Stimulated activated CD4-positive, alpha-beta T cell treated with anti-CD3 and anti-CD28 coated beads, Interleukin-12 subunit alpha, Interleukin-12 subunit beta, amount 100 ng/mL, for 48 hours (primary cell): ENCODE results near the gene PGM2L1.
A peak's percentile ranks its signal among the peaks of the same experiment; 100 is the strongest.
"Not testable (repeated sequence)": the region's sequence is repeated elsewhere in the genome, so short reads cannot be mapped to it uniquely, and the experiment has no call there.

ENCODE experiments used
- DNase-seq, 3 donors: peaks; one replicate each; pipeline ENCODE4 v3.0.0-alpha.2; 2020; ENCODE audit warnings: low read depth in 2 of 3, low spot score in 1 of 3

Gene PGM2L1

DNA sequence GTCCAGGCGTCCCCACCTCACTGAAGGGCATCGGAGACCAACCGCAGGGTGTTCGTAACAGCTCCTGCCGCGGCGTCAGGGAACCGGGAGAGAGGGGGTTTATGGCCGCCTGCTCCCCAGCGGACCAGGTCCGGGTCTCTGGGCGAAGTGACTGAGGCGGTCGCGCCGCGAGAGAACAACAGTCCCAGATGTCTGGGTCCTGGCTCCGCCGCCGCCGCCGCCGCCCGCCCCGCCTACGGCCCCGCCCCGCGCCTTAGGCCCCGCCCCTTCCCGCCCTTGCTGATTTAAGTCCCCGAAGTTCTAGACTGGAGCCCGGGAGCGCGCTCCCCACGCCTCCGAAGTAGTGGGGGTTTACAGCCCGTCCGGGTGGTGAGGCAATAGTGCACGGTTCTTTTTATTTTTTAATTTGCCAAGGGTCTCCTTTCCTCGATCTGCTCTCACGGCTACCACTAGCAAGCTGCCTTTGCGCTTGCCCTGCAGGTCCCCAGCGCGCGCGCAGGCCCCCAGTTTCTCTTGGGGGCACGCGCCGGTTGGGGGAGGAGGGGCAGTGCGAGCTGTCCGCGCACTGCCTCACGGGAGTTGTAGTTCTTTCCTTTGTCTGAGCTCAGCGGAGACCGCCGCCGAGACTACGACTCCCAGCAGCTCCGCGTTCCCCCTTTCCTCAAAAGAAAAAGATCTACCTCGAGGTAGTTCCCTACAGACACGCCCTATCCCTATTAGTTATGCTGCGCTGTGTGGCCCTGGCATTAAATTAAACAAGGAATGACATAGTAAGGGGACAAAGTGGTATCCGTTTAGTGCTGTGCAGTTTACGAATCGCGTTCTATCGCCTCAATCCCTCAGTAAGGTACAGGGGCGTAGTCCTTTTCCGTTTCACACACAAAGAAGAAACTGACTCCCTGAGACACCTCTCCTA is at the start of gene PGM2L1:
Gene PGM2L1, minus strand, starts transcription at position 190 of the 916 bp plus-strand sequence. CDS start 272 bp downstream, outside the sequence.
- DNase-seq, result peak; percentile 82 to 87 (median 82)

DNA sequence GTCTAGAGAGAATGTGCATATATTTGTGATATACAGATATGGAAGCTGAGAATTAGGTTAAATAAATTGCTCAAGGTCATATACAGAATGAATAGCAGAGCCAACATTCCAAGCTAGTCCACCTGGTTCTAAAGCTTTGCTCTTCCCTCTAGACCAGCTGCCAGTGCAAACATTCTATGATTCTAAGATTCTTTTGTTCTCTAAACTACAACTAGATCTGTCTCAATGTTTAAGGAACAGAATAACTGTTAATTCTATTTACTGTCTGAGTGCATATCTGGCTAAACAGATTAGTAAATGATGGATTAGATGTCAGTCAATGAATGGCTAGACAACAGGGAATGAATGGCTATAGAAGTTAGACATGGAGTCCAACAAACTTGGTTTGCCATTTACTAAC is 49.5 kb upstream of the PGM2L1 start:
- no peak for DNase-seq

DNA sequence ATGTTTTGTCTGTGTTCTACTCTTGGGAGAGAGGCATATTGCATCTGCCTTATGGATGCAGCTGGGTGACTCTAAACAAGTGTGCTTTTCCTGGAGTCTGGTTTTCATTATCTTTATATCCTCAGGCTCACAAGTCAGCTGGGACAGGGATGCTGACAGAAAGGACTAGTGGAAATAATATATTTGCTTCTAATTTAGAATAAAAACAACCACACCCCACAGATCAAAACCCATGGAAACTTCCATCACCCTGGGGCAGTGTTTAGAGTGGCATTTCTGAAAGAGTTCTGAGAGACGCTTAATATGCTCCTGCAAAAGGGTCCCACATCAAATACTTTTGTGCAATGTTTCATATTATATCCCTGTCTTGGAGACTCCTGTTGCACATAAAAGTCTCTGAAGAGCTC is 48.3 kb upstream of the PGM2L1 start:
- no peak for DNase-seq

DNA sequence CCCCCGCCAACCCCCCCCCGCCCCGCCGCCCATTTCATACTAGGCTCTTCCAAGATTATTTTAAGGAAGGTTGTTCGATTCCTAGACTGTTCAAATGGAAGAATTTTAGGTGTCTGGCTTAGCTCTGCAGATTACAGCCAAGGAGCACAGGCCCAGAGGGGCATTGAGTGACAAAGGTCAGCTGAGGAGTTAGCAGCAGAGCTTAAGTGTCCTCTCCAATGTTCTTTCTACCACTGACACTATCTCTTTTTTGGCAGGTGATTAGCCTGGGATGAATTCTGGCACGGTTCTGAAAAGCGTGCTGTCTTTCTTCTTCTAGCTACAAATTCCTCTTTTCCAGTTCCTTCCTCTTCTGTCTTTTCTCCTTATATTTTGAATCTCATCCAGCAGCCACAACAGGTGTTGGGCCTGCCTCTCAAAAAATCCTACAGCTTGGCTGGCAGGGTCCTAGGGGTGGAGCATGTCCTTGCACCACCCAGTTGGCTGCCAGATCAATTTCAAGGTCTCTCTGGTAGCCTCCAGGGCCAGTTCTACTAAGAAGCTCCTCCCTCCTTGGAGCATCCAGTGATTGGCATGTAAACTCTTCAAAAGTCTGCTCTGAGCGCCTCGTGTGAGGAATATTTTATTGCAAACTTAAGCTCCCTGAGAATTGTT is 46.1 kb upstream of the PGM2L1 start:
- DNase-seq, result no peak

DNA sequence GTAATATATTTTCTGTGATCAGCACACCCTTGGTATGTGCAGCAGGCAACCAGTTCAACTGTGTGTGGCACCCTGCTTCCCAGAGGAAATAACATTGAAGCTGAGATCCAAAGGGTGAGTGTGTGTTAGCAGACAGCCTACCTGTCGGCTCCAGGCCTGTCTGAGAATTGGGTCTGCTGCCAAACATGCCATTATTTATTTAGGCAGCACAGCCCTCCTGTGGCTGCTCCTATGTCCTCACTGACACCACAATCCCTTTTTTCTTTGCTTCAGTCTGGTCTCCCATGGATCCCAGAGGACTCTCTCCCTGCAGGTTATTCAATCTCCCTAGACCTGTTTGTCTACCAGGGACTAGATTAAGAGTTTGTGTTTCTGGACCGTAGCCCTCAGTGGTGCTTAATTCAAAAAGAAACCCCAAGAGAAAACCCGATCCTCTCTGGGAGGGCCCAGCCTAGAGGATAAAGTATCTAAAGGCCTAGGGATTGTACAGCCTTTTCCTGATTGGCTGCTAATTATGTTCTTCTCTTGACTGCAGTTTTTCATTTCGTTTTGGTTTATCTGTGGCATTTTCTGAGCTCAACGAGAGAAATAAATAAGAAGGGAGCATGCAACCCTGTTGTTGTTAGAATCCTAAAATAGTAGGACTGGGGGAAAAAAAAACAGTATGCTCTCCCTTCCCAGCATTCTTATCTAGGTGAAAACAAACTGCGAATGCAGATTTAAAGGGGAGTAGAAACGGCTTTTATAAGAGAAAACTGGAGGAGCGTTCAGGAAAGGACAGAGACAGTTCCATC is 45.0 kb upstream of the PGM2L1 start:
- no peak for DNase-seq

DNA sequence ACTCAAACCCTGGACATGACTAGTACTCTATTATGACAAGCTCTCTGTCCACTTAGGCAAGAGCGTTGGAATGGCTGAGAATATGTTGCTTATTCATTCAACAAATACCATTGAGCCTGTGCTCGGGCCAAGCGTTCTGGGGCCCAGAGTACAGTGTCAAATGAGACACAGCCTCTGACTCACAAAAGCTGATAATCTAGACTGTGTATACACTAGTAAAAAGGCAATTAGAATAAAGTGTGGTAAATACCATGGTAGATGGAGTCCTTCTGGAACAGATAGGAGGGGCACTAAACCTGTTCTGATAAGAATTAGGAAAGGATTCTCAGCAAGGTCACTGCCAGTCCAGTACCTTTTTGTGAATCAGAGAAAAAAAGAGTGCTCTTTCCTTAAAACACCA is 44.4 kb upstream of the PGM2L1 start:
- DNase-seq, result no peak

DNA sequence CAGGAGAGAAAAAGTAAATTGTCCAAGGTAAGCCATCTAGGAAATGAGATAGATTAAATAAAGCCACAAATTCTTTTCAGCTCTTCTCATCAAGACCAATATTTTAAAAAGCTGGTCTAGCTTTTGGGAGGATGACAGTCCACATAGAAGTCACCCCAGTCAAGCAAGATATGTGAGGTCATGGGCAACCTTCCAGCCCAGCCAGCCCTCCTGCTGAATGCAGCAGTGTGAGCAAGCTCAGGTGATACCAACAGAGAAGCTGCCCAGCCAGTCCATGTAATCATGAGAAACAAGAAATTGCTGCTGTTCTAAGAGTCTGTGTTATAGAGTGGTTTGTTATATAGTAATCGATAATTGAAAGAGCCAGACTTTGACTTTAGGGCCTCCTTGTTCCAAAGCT is 40.4 kb upstream of the PGM2L1 start:
- no peak for DNase-seq

DNA sequence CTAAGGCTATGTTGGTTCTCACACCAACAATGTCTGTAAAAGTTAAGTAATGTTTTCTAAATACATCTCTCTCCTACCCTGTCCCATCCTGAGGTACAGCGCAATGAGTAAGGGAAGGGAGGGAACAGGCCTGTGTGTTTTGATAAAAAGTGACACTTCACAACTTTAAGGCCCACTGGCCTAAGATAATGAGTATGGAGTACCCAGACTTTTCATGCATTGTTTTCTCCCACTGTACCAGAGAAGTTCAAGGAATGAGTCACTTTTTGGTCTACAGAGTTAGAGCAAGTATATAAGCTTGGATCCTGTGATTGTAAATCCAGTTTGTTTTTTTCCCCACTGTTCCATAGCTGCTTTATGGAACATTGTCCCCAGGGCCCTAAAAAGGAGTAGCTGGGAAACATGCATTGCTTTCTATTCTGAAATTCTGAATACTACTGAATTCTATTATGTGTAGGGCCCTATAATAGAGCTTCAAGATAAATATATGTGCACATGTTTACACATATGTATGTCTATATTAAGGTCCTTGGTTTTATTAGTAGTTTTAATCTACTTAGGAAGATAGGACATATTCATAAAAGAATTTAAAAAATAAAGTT is 39.3 kb upstream of the PGM2L1 start:
- no peak for DNase-seq

DNA sequence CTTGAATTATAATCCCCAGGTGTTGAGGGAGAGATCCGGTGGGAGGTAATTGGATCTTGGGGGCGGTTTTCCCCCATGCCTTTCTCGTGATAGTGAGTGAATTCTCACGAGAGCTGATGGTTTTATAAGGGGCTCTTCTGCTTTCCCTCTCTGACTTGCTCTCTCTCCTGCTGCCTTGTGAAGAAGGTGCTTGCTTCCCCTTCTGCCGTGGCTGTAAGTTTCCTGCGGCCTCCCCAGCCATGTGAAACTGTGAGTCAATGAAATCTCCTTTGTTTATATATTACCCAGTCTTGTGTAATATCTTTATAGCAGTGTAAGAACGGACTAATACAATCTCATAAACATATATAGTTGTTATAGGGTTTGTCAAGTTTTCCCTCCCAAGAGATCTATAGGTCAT is 36.3 kb upstream of the PGM2L1 start:
- no peak for DNase-seq

DNA sequence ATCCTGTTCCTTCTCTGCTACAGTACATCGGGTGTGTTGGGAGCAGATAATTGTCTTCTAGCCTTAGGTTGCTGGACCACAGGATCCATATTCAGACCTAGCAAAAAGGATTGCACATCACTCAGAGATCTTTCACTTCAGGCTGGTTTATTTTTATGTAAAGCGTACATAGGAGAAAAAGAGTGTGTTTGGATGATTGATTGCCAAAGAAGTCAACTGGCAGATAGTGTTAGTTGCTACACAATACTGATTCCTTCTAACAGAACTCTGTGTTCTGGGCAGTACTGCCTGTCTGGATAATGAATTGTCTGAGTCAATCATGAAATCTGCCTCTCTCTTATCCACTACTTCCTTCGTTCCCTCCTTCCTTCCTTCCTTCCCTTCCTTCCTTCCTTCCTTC is 31.0 kb upstream of the PGM2L1 start:
- no peak for DNase-seq

DNA sequence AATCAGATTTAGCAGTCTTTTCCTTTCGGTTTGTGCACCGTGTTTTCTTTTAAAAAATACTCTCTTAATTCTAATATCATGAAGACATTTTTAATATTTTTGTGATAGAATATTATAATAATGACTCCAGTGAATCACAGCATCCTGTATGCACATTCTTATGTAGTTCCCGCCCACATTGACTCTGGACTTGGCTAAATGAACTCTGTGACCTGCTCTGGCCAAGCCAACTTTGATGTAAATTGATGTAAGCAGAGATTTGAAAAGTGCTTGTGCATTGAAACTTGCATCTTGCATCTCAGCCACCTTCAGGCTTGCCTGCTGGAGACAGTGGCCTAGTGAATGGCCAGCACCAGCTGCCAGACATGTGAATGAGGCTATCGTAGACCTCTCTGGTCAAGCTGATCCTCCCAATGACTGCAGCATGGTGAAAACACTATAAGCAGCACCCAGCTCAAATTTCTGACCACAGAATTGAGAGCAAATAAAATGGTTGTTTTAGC is 29.2 kb upstream of the PGM2L1 start:
- no peak for DNase-seq

DNA sequence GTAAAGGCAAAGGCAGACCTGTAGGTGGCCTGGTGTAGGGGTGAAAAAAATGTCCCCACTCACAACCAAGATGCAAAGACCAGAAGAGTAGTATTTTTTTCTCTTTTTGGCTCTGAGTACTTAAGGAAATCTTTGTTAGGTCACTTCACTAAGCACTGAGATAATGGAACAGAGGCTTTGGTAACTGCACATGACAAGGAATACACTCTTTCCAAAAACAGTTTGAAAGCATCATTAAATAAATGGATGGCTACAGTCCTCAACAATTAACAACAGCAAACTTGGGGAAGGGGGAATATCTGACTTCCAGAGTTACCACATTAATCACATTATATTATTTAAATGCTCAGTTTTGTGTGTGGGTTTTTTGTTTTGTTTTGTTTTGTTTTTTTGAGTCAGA is 26.9 kb upstream of the PGM2L1 start:
- DNase-seq, result no peak

DNA sequence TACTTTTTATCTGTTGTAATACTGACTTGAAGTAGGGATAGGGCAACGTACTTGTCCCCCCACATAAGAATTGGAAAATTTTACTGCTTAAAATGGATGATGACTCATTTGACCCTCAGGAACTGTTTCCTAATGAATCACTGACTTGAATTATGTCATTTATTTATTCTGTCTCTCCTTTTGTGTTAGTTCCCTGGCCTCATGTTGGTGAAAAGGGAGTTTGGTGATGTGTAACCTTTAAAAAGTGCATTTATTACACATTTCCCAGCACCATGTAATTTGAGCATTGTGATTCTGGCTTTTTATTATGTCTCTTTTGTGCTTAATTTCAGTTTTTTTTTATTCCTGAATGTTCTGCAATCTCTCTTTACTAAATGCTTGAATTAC is 20.3 kb upstream of the PGM2L1 start:
- DNase-seq, result no peak

DNA sequence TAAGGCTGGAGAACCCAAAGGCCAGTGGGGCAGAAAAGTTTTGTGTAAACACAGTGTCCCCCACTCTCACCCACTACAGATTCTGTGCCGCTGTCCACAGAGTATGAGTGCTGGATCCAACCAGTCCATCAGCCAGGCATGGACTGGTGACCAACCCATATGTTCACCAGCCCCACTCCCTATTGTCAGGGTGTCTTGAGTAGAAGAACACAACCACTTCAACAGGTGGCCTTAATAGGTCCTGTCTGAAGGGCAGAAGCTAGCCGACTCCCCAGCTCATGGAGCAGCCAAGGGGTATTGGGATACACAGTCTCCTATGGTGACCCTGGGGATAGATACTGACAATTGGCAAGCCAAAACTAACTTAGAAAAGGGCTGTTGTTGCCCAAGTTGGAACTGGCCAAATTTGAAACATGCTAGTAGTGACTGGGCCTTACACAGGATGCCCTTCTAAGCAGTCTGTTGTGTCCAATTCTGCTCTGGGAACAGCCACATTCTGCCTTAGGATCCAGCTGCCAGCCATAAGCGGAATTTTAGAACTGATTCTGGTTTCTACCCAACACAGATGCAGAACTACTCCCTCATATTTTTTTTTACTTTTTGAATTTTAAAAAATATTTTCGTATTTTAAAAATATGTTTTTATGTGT is 19.8 kb upstream of the PGM2L1 start:
- DNase-seq, result no peak

DNA sequence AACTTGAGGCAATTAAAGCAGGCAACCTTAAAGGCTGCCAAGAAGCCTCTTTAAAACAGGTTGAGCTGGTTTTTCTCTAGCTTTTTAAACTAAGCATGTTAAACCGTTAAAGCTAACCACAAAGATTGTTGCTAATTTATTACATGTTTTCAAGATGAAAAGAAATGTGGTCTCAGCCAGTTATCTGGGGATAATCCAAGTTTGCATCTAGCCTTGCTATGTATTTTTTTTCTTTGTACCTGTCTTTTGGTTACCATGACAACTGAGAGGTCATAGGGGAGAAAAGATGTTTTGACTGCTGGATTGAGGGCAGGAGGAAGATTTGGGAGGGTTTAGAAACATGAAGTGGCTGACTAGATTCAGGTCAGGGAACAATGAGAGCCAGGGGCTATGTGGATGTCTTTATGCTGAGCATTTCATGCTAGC is 19.2 kb upstream of the PGM2L1 start:
- DNase-seq, result no peak

DNA sequence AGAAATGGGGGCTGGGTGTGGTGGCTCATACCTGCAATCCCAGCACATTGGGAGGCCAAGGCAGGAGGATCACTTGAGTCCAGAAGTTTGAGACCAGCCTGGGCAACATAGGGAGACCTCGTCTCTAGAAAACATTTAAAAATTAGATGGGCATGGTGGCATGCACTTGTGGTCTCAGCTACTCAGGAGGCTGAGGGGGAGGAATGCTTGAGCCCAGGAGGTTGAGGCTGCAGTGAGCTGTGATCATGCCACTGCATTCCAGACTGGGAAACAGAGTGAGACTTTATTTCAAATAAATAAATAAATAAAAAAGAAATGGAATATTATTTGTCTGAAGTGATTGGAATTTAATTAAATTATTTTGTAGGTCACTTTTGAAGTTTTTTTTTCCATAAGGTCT is 18.7 kb upstream of the PGM2L1 start:
- DNase-seq, result not testable (repeated sequence)

DNA sequence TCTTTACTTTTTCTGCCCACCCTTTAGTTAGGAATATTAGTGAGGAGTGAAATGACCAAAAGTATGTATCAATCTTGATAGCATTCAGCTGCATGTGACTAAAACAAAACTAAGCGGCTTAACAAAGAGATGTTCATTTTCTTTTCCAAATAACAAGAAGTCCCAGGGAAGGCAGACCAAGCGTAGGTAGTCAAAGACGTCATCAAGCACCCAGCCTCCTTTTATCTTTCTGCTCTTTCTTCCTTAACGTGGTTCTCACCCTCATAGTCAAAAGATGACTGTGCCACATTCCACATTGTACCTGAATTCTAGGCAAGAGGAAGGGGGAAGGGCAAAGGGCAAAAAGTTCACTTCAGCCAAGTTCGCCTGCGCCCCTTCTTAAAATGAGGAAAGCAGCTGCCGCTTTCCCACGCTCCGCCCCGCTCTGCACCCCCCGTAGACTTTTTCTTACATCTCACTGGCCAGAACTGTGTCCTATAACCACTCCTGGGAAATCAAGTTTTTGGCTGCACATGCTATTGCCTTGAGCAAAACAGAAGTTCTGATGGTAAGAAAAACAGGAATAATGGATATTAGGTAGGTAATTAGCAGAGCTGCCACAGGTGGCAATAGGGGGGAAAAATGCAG is 14.6 kb upstream of the PGM2L1 start:
- DNase-seq, result no peak

DNA sequence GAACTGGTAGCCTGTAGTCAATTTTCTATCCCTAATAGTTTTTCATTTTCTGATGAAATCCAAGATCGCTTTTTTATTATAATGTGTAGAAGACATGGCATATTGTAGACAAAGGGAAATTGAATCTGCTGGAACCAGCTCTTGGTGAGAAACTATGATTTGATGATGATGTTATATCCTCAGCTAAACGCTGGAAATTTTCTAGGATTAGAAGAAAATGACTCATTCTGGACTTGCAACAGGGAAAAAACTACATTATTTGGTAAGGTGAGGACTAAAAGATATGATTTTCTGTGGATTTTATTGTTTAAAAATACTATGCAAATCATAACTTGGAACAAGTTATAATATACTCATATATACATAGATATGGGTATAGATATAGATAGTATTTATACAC is 14.1 kb upstream of the PGM2L1 start:
- DNase-seq, result no peak

DNA sequence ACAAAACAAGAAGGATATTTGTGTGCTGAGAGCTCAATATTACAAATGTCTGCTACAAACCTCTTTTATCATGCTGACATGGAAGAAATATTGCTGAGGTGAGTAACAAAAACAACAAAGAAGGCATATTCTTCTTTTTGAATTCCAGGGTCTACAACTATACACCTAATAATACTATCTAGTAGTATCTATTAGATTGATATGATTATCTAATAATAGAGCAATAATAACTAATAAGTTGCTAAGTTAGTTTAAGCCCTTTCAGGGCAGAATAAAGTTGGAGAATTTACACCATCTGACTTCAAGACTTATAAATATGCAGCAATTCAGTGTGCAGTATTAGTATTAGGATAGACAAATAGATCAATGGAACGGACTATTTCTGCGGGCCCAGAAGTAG is 11.4 kb upstream of the PGM2L1 start:
- DNase-seq, result no peak

DNA sequence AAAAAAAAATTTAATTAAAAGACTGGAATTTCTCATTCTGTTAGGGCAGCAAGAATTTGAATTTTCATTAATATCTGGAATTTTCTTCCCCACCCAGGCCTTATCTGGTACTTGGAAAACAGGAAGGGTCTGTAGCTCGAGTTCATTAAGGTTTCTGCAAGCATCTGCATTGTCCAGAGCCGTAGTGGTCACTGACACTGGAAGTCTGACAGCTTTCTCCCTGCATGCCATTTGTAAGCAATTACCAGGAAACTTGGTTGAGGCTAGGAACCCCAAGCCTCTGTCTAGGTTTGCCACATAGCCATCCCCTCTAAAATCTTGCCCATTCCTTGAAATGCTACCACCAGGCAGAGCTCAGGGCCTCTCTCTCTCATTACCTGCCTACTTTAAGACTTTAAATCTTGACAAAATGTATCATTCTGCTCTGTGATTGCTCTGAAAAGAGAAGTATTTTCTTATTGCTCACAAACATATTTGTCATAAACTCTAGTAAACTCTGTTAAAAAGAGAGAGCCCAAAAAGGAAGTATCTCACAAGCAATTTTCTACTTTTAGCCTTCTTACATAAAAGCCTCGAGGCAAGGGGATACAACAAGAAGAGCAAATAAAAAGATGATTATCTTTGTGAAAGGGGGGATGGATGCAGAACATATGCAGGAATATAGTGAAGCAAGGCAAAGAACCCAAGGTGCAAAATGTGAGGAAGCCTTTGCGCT is 5.5 kb upstream of the PGM2L1 start:
- no peak for DNase-seq
